ENCODE data around the gene ZNF780B. TPM values are rescaled to one million over a fixed set of nuclear protein-coding genes. Genes with fewer than 3 reads are reported as not detected.

Gene ZNF780B
- total and polyA plus RNA-seq, 2 of the 8 experiments (the other 6 are each of a cell fraction or from before 2014, with no cell fraction given), result 3.1 to 22.4 TPM

GRCh38 chr19:39983695-39984300 lies 72.2 kb downstream of the ZNF780B start:
- no peak for FAIRE-seq
- POLR2A ChIA-PET (ENCODE audit: partially characterized antibody), result interaction anchor here (0.9 to 1.0 kb wide), 3 partner anchors 11 to 137 kb away, joined by 3 read pairs; partner anchors contain the start of gene FBL
- WGBS, 2 experiments (ENCODE audit: extremely low coverage in 1 of 2, insufficient coverage in 1 of 2, insufficient read length in 1 of 2, insufficient replicate concordance in 2 of 2, low coverage in 1 of 2, low lambda C conversion rate in 2 of 2, missing lambda C conversion rate in 1 of 2), result 80% methylated on average over 5 of the region's 5 CpGs; no CpG with 5 or more reads in 1 of the 2 experiments

More at GRCh38 chr19:39983695-39984300, 72.2 kb downstream of the ZNF780B start:
- Histone ChIP-seq H3K36me3 (ENCODE audit: control insufficient read depth in 2 of 4, insufficient read depth in 4 of 4, low read length in 3 of 4) (peaks cover 10 to 43% (median 28%) of the 10 kb centered on the region in 4 experiments), H2BK120ac (replicated peaks; ENCODE audit: low read depth, low read length) (no peak overlapping the region), H3K27me3 (replicated peaks in 1 of 4; ENCODE audit: control insufficient read depth in 3 of 4, extremely low read depth in 1 of 4, insufficient read depth in 3 of 4, low read length in 3 of 4) (no peaks in the 10 kb centered on the region), H2AFZ (ENCODE audit: low read length) (no peak overlapping the region), H3K9ac (replicated peaks in 1 of 4; ENCODE audit: extremely low read depth in 1 of 4, low read depth in 3 of 4, low read length in 3 of 4) (no peak overlapping the region), H3K79me2 (ENCODE audit: control insufficient read depth in 1 of 2, insufficient read depth in 2 of 2, low read length in 2 of 2) (peaks cover 0 to 13% of the 10 kb centered on the region in 2 experiments; a peak in 2 of 4 replicates), H4K91ac (replicated peaks; ENCODE audit: insufficient read length, low read length) (no peak overlapping the region), H2AK5ac (ENCODE audit: low read depth, low read length) (no peak overlapping the region), H3K14ac (ENCODE audit: insufficient read length) (no peak overlapping the region), H3K79me1 (ENCODE audit: low read depth, low read length) (no peaks in the 10 kb centered on the region; the same call in 1 of the 2 replicates), H3K9me3 (ENCODE audit: insufficient read depth in 2 of 2, low read depth in 1 of 2, low read length in 1 of 2) (peaks cover 6 to 10% of the 10 kb centered on the region in 2 experiments; a peak in 3 of 4 replicates), H3K4ac (replicated peaks; ENCODE audit: insufficient read length, low read depth, low read length) (no peak overlapping the region), H2BK15ac (ENCODE audit: low read length) (no peak overlapping the region), H4K5ac (ENCODE audit: insufficient read length, low read depth, low read length) (no peak overlapping the region), H3K23me2 (ENCODE audit: low read depth, low read length) (no peaks in the 10 kb centered on the region), H3K4me2 (ENCODE audit: insufficient read depth in 1 of 2, low read depth in 2 of 2, low read length in 2 of 2) (no peak overlapping the region), H4K20me1 (replicated peaks in 1 of 2; ENCODE audit: control insufficient read depth in 1 of 2, insufficient read depth in 2 of 2, low read length in 2 of 2) (no peaks in the 10 kb centered on the region), H3K4me1 (replicated peaks in 1 of 4; ENCODE audit: control insufficient read depth in 3 of 4, insufficient read depth in 4 of 4, low read length in 3 of 4) (no peaks in the 10 kb centered on the region), H2BK5ac (ENCODE audit: low read depth, low read length) (no peak overlapping the region), H2BK20ac (ENCODE audit: low read length) (no peak overlapping the region), H3K27ac (ENCODE audit: low read depth, low read length) (no peak overlapping the region), H2BK12ac (ENCODE audit: low read depth, low read length) (no peak overlapping the region), H4K8ac (ENCODE audit: extremely low read depth, insufficient read depth, low read length) (no peak overlapping the region), H3K18ac (ENCODE audit: extremely low read depth, low read length) (no peak overlapping the region), H3K56ac (replicated peaks; ENCODE audit: insufficient read length, low read depth, low read length) (no peak overlapping the region), H3K4me3 (ENCODE audit: extremely low read depth in 1 of 4, insufficient read depth in 2 of 4, low read depth in 3 of 4, low read length in 4 of 4) (no peak overlapping the region), H3K23ac (ENCODE audit: insufficient read length) (no peak overlapping the region)
- CTCF ChIA-PET (ENCODE audit: partially characterized antibody), result no interaction called here
- no peak for DNase-seq (ENCODE audit: low read depth in 1 of 2, low spot score in 2 of 2)
- no peak for TF ChIP-seq CBX5 (IDR thresholded peaks at IDR 0.05; ENCODE audit: low read depth, low read length)
- TF ChIP-seq CHD2 (IDR thresholded peaks at IDR 0.05; ENCODE audit: low read length), result no peak
- TF ChIP-seq SP2 (IDR thresholded peaks at IDR 0.05; ENCODE audit: low read length), result no peak
- TF ChIP-seq NANOG (IDR thresholded peaks at IDR 0.05; ENCODE audit: insufficient read depth, low read depth, low read length, poor library complexity, severe bottlenecking), result no peak
- TF ChIP-seq, protein P1, sequence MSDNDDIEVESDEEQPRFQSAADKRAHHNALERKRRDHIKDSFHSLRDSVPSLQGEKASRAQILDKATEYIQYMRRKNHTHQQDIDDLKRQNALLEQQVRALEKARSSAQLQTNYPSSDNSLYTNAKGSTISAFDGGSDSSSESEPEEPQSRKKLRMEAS (IDR thresholded peaks at IDR 0.05), result no peak
- TF ChIP-seq TCF12 (IDR thresholded peaks at IDR 0.05; ENCODE audit: low read depth, low read length), result no peak
- TF ChIP-seq, protein P2, sequence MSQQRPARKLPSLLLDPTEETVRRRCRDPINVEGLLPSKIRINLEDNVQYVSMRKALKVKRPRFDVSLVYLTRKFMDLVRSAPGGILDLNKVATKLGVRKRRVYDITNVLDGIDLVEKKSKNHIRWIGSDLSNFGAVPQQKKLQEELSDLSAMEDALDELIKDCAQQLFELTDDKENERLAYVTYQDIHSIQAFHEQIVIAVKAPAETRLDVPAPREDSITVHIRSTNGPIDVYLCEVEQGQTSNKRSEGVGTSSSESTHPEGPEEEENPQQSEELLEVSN (IDR thresholded peaks at IDR 0.05), result no peak

All from H1 (cell line).